Activated CD8-positive, alpha-beta memory T cell treated with anti-CD3 and anti-CD28 coated beads for 1 hour (primary cell): ENCODE measurements around the gene CERS5.

ENCODE experiments used
- DNase-seq, 2 donors: peaks; one replicate each; pipeline ENCODE4 v3.0.0-alpha.2; 2020; ENCODE audit warnings: low read depth in 1 of 2; ENCODE audit errors: extremely low read depth in 1 of 2

The CERS5 gene

DNA sequence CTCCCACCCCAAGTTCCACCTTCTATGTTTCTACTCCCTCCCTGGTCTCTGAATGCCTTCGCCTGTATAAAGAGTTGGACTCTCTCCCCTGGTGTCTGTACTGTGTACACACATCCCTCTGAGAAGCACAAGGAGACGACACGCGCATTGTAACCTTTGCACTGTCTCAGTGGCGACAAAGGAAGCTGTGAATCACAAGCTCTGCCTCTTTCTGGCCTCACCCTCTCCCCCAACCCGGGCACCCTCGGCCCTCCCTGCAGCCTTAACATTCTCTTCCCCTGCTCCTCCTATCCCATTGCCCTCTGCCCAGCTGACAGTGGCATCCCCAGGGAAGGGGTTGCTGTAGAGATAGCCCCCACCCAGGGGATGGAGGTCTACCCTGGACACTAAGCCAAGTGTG is 84.5 kb downstream of the CERS5 start:
- no peak for DNase-seq

GRCh38 chr12:50081096-50081808 is 85.9 kb downstream of the CERS5 start:
- DNase-seq = no peak

DNA sequence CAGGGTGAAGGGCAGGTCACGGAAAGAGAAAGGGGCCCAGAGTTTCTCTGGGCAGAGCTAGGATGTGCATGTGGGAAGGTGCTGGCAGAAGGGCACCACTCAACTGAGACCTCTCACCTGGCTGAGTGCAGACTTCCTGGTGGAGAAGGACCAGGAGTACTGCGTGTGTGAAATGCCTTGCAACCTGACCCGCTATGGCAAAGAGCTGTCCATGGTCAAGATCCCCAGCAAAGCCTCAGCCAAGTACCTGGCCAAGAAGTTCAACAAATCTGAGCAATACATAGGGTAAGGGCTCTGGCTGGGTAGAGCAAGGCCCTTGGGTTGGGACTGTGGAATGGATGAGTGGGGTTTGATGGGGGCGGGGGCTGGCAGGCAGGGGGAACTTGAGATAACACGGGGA is 87.4 kb downstream of the CERS5 start:
- DNase-seq = no peak
